ENCODE results near the gene RCOR2. TPM values are rescaled to one million over a fixed set of nuclear protein-coding genes. Genes with fewer than 3 reads are reported as not detected.

Gene RCOR2
- total and polyA plus RNA-seq, 2 of the 4 experiments (the other 2 are of a cell fraction): 0.90 to 2.0 TPM

- Histone ChIP-seq H3K4me3 (ENCODE audit: insufficient read depth, low read depth, low read length) (no peak overlapping the region), H3K79me1 (ENCODE audit: low read depth in 1 of 2, low read length in 2 of 2) (peaks cover 36 to 88% of the 10 kb centered on the region in 2 experiments), H3K4ac (ENCODE audit: low read depth, low read length) (no peak overlapping the region), H4K91ac (ENCODE audit: insufficient read depth, low read depth, low read length) (no peak overlapping the region), H3K4me2 (ENCODE audit: low read depth, low read length) (no peak overlapping the region), H4K8ac (ENCODE audit: low read depth in 2 of 2, low read length in 2 of 2) (no peak overlapping the region), H2BK20ac (ENCODE audit: low read depth, low read length) (no peak overlapping the region), H2BK5ac (ENCODE audit: low read depth, low read length, poor library complexity, severe bottlenecking) (no peak overlapping the region), H3K56ac (ENCODE audit: extremely low read depth, insufficient read depth, low read length) (no peak overlapping the region), H3K9me3 (ENCODE audit: control insufficient read depth, insufficient read depth, low read length) (no peaks in the 10 kb centered on the region), H3K9me1 (ENCODE audit: insufficient read depth, low read length) (peaks cover 31% of the 10 kb centered on the region), H2AFZ (replicated peaks; ENCODE audit: low read length, poor library complexity) (no peak overlapping the region), H2BK120ac (ENCODE audit: low read depth, low read length) (no peak overlapping the region), H4K20me1 (ENCODE audit: insufficient read depth, low read length) (peaks cover 71% of the 10 kb centered on the region), H2AK9ac (replicated peaks; ENCODE audit: low read depth, low read length, poor library complexity) (no peak overlapping the region), H3K14ac (replicated peaks; ENCODE audit: low read depth, low read length) (no peak overlapping the region), H3K27ac (ENCODE audit: insufficient read depth, low read length) (no peak overlapping the region), H4K5ac (ENCODE audit: low read depth, low read length) (no peak overlapping the region), H3K4me1 (ENCODE audit: control insufficient read depth, insufficient read depth, low read length) (peaks cover 8% of the 10 kb centered on the region), H3K23ac (ENCODE audit: low read depth, low read length) (no peak overlapping the region), H3K27me3 (ENCODE audit: control insufficient read depth, insufficient read depth, low read length) (no peaks in the 10 kb centered on the region), H2AK5ac (ENCODE audit: low read depth, low read length) (no peak overlapping the region), H3K18ac (ENCODE audit: low read depth, low read length) (no peak overlapping the region), H3K36me3 (ENCODE audit: control insufficient read depth, insufficient read depth, low read length) (peaks cover 17% of the 10 kb centered on the region), H2BK15ac (ENCODE audit: low read depth, low read length) (no peak overlapping the region), H3K9ac (ENCODE audit: low read depth, low read length) (no peak overlapping the region)
- WGBS, 2 experiments (ENCODE audit: extremely low coverage in 2 of 2, insufficient read length in 1 of 2): no CpG with 5 or more reads among the region's 3 CpGs
- ChIA-PET CTCF (no interaction called here), POLR2A (ENCODE audit: unreplicated experiment) (interaction anchor here (0.5 kb wide), 1 partner anchor 54 kb away, joined by 10 read pairs; no protein-coding TSS in a partner anchor)
- TF ChIP-seq MXI1 (IDR thresholded peaks at IDR 0.05; ENCODE audit: borderline replicate concordance, low read depth, low read length) (no peak), MAZ (IDR thresholded peaks at IDR 0.05; ENCODE audit: borderline replicate concordance, low read depth, low read length) (no peak)
- in situ Hi-C loops (cut with MboI; ENCODE audit: low sequenced_read_pairs) (no loop called here), dilution Hi-C loops (cut with HindIII; ENCODE audit: low sequenced_read_pairs, unreplicated experiment) (no loop called here), intact Hi-C loops (cut with micrococcal nuclease) (no loop called here)
- ATAC-seq (ENCODE audit: low read depth): peak; percentile 57
- BruUV-seq (replicated peaks): no TSS peak
- peak; percentile 57 for DNase-seq
Measured at GRCh38 chr11:63892228-63892627, 24.7 kb downstream of the RCOR2 start.
